LNCaP clone FGC (cell line): ENCODE measurements around the gene COA8.

ENCODE experiments used
- DNase-seq: peaks from one replicate; pipeline ENCODE4 v3.0.0-alpha.2; 2011; ENCODE audit warnings: low read depth
- H3K4me3 ChIP-seq: 2 replicates; pipeline ENCODE4 v1.5.1; 2011; ENCODE audit warnings: mild to moderate bottlenecking, low read depth, low read length, control low read depth
- CTCF ChIP-seq: IDR thresholded peaks from 2 replicates; pipeline ENCODE4 v1.5.1; 2012; ENCODE audit warnings: mild to moderate bottlenecking; ENCODE audit not compliant: control insufficient read depth, insufficient read depth; ENCODE audit errors: extremely low read depth

COA8 gene

GRCh38 chr14:103562429-103563225 lies at the start of gene COA8, which contains the start of gene BAG5:
Gene COA8 (plus strand): TSS chr14:103562960. CDS start chr14:103563002, 42 bp downstream.
Gene BAG5 (minus strand): TSS chr14:103562657. CDS start chr14:103561164, 1,493 bp downstream.
- peak within 1 kb of the TSS; percentile 62 for H3K4me3 ChIP-seq
- DNase-seq = peak; percentile 58
- TF ChIP-seq CTCF = no peak

GRCh38 chr14:103514596-103515421 lies 48.0 kb upstream of the COA8 start:
- TF ChIP-seq CTCF = no peak
- DNase-seq = no peak
- H3K4me3 ChIP-seq = no peak overlapping the region

- TF ChIP-seq CTCF = no peak
- no peak for DNase-seq
- no peak overlapping the region for H3K4me3 ChIP-seq
Measured at GRCh38 chr14:103516426-103517173, 46.2 kb upstream of the COA8 start.

GRCh38 chr14:103517174-103517566 lies 45.6 kb upstream of the COA8 start:
- TF ChIP-seq CTCF = no peak
- DNase-seq = no peak
- no peak overlapping the region for H3K4me3 ChIP-seq

GRCh38 chr14:103517721-103518421 lies 44.9 kb upstream of the COA8 start:
- DNase-seq = no peak
- no peak overlapping the region for H3K4me3 ChIP-seq
- no peak for TF ChIP-seq CTCF

GRCh38 chr14:103518422-103519042 lies 44.2 kb upstream of the COA8 start:
- DNase-seq = no peak
- peak; percentile 94 for TF ChIP-seq CTCF
- no peak overlapping the region for H3K4me3 ChIP-seq
